Activated CD8-positive, alpha-beta memory T cell treated with anti-CD3 and anti-CD28 coated beads for 1 hour (primary cell): ENCODE measurements around the gene ATG10.
"Not testable (repeated sequence)": the region's sequence is repeated elsewhere in the genome, so short reads cannot be mapped to it uniquely, and the experiment has no call there.

Experiments used
- DNase-seq, 2 donors: peaks; one replicate each; pipeline ENCODE4 v3.0.0-alpha.2; 2020; ENCODE audit warnings: low read depth in 1 of 2; ENCODE audit errors: extremely low read depth in 1 of 2

Gene ATG10

DNA sequence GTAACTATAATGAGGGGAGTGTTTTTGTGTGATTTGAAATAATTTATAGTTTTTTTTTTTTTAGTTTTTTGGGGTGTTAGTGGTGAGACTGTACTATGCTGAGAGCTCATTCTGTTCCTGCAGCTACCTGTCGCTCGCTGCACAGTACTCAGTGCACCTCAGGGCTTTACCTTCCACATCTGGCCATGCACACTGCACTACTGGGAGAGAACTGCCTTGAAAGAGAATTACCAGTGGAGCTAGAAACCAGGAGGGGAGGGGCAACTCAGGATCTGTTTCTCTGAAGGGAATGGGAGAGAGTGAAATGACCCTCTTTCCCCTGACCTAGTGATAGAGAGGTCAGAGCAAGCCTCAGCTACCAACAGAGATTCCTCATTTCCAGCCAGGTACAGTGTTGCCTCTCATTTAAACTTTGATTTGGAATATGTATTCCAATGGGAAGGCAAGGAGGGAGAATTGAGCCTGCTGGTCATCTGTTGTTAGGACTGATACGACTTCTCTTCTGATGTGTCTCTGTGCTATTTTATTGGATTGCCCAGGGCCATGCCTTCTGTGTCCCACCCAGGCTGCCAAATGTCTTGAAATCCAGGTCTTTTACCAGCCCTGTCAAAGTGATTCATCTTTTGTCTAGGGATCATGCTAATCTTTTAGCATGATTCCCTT, 8.9 kb downstream of the ATG10 start:
- DNase-seq, result no peak

GRCh38 chr5:81982172-81982685, 10.4 kb downstream of the ATG10 start:
- DNase-seq, result not testable (repeated sequence)

- not testable (repeated sequence) for DNase-seq
Measured at GRCh38 chr5:81983148-81983547, 11.3 kb downstream of the ATG10 start.

- not testable (repeated sequence) for DNase-seq
Measured at GRCh38 chr5:81983563-81983962, 11.7 kb downstream of the ATG10 start.

DNA sequence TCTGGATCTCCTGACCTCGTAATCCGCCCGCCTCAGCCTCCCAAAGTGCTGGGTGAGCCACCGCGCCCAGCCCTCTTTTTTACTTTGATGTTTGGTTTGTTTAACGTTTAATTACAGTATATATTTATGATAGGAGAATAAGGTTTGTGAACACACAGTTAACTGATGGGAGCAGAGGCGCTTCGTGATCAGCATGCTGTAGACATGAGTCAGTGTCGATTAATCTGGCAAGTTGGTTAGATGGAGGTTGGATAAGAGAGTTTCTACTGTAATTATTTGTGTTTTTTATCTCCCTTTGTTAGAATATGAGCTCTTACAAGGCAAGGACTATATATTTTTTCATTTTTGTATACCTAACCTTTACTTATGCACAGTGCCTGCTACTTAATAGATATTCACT, 14.3 kb downstream of the ATG10 start:
- no peak for DNase-seq

DNA sequence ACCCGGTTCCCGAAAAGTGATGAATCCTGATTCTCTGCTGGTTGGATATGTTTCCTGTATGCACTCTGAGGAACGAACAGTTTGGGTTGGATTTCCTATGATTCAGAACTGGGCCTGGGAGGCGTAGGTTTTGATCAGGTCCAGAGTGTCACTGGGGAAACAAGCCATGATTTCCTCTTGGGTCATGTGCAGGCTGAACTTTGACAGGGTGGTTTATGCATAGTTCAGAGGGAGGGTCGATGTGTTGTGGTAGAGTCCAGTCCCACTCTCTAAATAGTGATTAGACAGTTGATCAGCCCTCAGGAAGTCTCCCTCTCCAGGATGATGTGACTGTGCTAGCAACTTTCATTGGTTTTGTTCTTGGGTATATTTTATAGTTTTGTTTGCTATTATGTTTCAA, 17.4 kb downstream of the ATG10 start:
- no peak for DNase-seq

- DNase-seq, result no peak
Measured at GRCh38 chr5:81994679-81995078, 22.9 kb downstream of the ATG10 start.

DNA sequence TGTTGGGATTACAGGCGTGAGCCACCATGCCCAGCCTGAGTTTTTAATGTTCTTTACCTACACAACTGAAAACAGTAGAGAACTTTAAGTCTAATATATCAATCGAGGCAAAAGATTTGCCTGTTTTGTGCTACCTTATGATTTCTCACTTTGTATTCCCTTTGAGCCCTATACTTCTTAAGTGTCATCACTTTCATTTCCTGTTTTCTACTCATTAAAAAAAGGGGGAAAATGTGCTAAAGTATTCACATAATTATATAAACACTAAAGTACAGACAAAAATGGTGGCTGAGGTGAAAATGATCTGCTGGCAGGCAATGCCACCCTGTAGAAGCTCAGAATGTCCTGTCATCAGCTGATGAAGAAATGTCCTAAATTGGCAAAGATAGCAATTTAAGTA, 23.6 kb downstream of the ATG10 start:
- DNase-seq, result no peak

DNA sequence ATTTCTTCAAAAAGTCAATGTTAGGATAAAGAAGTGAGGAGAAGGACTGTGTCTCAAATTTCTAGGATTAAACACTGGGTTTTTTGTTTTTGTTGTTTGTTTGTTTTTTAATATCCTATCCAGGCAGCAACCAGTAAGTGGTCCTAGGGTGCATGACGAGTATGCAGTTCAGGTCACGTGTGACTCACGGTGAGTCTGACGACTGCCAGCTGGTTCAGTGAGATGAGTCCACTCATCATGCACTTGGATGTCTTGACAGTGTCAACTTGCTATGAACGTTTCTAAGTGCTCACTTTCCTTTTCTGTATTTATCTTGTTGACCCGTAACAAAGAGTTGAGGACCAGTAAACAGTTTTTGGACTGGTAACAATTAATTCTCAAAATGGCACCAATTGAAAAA, 32.7 kb downstream of the ATG10 start:
- DNase-seq, result no peak

DNA sequence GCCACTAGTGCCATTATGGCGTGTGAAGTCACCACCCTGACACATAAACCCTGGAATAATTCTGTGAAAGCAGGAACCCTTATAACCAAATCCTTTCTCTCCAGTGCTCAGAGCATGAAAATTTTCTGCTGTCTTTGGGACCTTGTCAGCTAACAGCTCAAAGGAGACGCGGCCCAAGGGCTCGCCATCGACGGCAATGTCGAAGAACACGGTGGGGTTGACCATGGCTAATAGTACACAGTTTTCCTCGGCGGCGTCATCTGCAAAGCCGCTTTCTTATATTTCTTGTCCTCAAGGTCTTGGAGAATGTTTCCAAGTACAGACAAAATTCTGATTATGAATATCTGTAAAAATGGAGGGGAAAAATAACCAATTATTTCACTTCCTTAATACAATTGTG, 38.0 kb downstream of the ATG10 start:
- DNase-seq, result not testable (repeated sequence)

- no peak for DNase-seq
Measured at GRCh38 chr5:82010696-82011095, 38.9 kb downstream of the ATG10 start.

DNA sequence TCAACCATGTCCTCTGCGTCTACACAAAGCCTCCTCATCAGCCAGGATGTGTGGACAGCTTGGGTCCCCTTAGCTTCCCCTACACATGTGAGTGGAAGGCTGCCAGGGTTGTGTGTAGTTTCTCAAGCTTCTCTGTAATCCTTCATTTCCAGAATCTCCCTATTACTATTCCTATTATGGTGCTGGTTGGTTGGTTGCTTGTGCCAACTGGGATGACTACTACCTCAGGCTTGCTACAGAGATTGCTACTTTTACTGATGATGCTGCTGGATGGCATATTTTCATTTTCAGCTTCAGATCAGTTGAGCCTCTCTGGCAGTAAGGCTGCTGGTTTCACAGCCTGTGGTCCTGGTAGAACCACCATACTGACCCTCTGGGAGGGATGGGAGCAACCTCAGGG, 39.9 kb downstream of the ATG10 start:
- no peak for DNase-seq

DNA sequence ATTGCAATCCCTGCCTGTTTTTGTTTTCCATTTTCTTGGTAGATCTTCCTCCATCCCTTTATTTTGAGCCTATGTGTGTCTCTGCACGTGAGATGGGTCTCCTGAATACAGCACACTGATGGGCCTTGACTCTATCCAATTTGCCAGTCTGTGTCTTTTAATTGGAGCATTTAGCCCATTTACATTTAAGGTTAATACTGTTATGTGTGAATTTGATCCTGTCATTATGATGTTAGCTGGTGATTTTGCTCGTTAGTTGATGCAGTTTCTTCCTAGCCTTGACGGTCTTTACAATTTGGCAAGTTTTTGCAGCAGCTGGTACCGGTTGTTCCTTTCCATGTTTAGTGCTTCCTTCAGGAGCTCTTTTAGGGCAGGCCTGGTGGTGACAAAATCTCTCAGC, 42.8 kb downstream of the ATG10 start:
- not testable (repeated sequence) for DNase-seq

DNA sequence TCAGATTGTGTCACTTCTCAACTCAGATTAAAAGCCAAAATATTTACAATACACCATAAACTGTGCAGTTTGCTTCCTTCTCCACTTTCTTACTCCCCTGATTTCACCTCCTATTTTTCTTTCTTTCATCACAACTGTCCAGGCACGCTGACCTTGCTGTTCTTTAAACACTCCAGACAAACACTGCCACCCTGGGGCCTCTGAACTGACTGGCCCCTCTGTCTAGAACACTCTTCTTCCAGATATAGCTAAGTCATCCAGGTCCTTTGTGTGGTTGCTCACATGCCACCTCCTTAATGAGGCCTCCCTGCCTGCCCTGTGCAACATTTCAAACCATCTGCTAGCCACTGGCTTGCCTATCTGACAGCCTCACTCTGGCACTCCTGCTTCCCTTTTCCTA, 46.6 kb downstream of the ATG10 start:
- DNase-seq, result no peak

DNA sequence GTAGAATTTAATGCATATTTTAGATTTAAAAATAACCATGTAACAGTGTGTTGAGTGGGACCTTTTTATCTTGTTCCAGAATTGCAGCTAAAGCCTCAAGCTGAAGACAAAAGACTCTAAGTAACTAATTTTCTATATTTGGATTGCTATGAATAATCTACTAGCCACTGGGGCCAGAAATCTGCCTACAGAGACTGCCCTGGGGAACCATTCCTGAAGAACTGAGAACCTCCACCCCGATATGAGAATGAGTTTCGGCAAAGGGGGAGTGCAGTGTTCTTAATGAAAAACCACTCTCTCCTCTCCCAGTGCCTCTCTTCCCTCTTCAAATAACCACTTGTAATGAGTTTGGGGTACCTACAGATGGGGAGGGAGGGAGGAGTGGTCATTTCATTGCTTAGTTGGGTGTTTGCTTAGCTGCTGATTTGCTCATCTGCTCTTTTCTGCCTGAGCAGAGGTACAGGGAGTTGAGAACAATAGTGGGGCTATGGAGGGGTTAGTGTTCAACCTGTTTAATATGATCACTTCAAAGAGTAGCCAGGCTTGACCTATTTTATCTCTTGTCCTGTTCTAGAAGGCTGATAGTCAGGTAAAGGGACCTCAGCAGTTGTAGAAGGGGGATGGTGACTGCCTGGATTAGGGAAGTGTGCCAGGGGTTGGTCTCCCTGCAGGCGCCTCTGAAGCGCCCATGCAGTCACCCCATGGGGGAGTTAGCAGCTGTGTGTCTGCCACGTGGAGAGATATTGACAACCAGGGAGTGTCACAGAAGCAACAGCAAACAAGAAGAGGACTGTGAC, 47.7 kb downstream of the ATG10 start:
- no peak for DNase-seq

DNA sequence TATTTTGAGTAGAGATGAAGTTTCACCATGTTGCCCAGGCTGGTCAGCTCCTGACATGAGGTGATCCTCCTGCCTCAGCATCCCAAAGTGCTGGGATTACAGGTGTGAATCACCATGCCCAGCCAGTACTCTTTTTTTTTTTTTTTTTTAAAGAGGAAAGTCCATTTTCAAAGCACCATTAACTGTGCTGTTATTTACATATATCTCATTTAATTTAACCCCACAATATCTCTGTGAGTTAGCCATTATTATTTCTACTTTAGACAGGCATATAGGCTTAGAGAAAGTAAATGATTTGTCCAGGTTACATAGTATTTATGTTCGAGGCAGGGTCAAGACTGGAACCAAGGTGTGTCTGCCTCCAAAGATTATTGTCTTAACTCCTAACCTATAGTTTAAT, 50.7 kb downstream of the ATG10 start:
- DNase-seq, result no peak

DNA sequence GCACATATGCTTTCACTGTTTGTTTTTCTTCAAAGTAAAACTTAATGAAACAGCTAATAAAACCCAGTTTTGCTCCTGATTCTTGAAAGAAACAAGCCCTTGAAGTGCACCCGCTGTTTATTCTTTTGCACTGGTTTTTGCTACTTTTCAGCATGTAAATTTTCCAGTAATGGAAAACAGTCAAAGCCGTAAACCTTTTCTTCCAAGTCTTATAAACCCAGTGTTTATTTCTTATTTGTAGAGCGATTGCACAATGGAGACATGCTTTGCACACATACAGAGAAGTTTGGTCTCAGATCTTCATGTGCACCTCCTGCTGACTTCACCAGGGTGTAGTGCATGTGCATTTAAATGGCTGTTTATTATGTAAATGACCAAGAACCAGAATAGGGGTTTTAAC, 51.8 kb downstream of the ATG10 start:
- DNase-seq, result no peak

- DNase-seq, result no peak
Measured at GRCh38 chr5:82031220-82032119, 59.6 kb downstream of the ATG10 start.

DNA sequence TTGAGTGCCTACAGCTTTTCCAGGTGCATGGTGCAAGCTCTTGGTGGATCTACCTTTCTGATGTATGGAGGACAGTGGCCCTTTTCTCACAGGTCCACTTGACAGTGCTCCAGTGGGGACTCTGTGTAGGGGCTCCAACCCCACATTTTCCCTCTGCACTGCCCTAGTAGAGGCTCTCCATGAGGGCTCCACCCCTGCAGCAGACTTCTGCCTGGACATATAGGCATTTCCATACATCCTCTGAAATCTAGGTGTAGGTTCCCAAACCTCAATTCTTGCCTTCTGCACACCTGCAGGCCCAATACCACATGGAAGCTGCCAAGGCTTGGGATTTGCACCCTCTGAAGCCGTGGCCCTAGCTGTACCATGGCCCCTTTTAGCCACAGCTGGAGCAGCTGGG, 71.1 kb downstream of the ATG10 start:
- not testable (repeated sequence) for DNase-seq

GRCh38 chr5:82044010-82044409, 72.2 kb downstream of the ATG10 start:
- DNase-seq, result no peak

DNA sequence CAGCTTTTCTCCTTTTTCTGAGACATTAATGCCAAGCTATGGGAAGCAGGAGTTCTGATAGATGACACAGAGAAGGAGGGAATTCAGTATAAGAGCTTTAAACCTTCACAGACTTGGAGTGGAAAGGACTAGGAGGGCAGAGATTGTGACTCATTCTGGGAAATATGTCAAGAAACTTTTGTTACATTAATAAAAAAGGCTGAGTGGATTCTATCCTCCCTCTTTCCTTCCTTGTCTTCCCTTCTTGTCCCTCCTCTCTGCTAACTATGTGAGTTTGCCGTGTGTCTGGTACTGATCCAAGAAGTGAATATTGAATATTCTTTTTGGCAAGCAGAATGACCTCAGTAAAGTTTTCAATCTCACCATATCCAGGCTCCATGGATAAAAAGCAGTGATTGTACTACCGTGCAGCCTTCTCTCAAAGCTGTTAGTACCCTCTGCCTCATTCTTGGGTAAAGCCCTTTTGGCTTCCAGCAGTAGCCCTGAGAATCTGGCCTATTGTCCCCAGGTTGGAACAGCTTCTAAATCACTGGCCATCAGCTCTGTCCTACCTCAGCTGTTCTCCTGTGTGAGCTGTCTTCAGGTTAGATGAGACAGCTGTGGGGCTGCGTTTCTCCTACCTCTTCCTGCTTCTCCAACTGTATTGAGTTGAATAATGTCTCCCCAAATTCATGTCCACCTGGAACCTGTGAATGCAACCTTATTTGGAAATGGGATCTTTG, 73.9 kb downstream of the ATG10 start:
- DNase-seq, result no peak
